Upper lobe of left lung (tissue), 4 donors: Measurements from ENCODE around the gene ZDHHC1.

Source experiments
- EP300 ChIP-seq, 4 donors: sonication (generic); formaldehyde crosslinking; IDR thresholded peaks; one replicate each; pipeline ENCODE4 v1.5.1; 2017; ENCODE audit warnings: antibody characterized with exemption in 4 of 4, control low read depth in 2 of 4
- POLR2A ChIP-seq, 4 donors: fragments of 450-650 bp; IDR thresholded peaks; one replicate each; pipeline ENCODE4 v1.5.1; 2016 to 2017; ENCODE audit warnings: antibody characterized with exemption in 4 of 4, mild to moderate bottlenecking in 2 of 4
- POLR2AphosphoS5 ChIP-seq, 2 donors: sonication (generic); formaldehyde crosslinking; IDR thresholded peaks; one replicate each; pipeline ENCODE4 v1.5.1; 2017; ENCODE audit warnings: antibody characterized with exemption in 2 of 2
- TF ChIP-seq, protein P1 (sequence below), 6 experiments: fragments of 450-650 bp in 4 of 6; fragments of 200-600 bp in 2 of 6; sonication (generic) in 2 of 6; IDR thresholded peaks; one replicate each; pipeline ENCODE4 v1.5.1; 2016 to 2019; ENCODE audit warnings: antibody characterized with exemption in 6 of 6

DNA sequence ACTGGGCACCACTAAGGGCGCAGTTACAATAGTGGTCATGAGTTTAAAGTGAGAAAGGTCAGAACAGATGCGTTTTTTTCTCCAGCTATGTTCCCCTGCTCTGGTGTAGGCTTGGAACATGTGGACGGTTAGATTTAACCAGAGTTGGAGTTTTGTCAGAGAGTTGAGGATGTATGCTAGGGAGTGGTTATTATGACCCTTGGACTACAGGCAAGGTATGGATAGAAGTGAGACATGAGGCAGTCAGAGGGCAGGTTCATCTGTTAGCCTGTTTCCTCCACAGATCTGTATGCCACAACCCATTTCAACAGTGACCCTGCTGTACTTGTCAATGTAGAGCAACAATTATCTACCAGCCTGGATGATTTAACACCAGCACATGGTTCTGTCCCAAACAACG, 45.6 kb downstream of the ZDHHC1 start:
- no peak for TF ChIP-seq POLR2AphosphoS5 (IDR thresholded peaks at IDR 0.05)
- TF ChIP-seq, protein P1, sequence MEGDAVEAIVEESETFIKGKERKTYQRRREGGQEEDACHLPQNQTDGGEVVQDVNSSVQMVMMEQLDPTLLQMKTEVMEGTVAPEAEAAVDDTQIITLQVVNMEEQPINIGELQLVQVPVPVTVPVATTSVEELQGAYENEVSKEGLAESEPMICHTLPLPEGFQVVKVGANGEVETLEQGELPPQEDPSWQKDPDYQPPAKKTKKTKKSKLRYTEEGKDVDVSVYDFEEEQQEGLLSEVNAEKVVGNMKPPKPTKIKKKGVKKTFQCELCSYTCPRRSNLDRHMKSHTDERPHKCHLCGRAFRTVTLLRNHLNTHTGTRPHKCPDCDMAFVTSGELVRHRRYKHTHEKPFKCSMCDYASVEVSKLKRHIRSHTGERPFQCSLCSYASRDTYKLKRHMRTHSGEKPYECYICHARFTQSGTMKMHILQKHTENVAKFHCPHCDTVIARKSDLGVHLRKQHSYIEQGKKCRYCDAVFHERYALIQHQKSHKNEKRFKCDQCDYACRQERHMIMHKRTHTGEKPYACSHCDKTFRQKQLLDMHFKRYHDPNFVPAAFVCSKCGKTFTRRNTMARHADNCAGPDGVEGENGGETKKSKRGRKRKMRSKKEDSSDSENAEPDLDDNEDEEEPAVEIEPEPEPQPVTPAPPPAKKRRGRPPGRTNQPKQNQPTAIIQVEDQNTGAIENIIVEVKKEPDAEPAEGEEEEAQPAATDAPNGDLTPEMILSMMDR (IDR thresholded peaks at IDR 0.05), result no peak
- no peak for TF ChIP-seq POLR2A (IDR thresholded peaks at IDR 0.05)
- no peak for TF ChIP-seq EP300 (IDR thresholded peaks at IDR 0.05)
